Suprapubic skin (tissue), 4 donors: ENCODE measurements around the gene PLAGL1. TPM values are rescaled to one million over a fixed set of nuclear protein-coding genes. Genes with fewer than 3 reads are reported as not detected.

ENCODE experiments used
- DNase-seq, 2 donors: peaks; one replicate each; pipeline ENCODE4 v3.0.0-alpha.2; 2019; ENCODE audit warnings: low spot score in 2 of 2
- H3K27ac ChIP-seq: fragments of 200-600 bp; sonication (generic); one replicate; pipeline ENCODE4 v1.5.1; 2019
- H3K27me3 ChIP-seq: fragments of 200-600 bp; sonication (generic); one replicate; pipeline ENCODE4 v1.5.1; 2019
- H3K36me3 ChIP-seq: fragments of 200-600 bp; sonication (generic); one replicate; pipeline ENCODE4 v1.5.1; 2019
- H3K4me1 ChIP-seq: fragments of 200-600 bp; sonication (generic); one replicate; pipeline ENCODE4 v1.5.1; 2019
- H3K4me3 ChIP-seq: fragments of 200-600 bp; sonication (generic); one replicate; pipeline ENCODE4 v1.5.1; 2019; ENCODE audit warnings: mild to moderate bottlenecking
- H3K9me3 ChIP-seq: fragments of 200-600 bp; sonication (generic); one replicate; pipeline ENCODE4 v1.5.1; 2019
- CTCF ChIP-seq, 2 donors: fragments of 200-600 bp in 1 of 2; fragments of 450-650 bp in 1 of 2; sonication (generic) in 1 of 2; IDR thresholded peaks; one replicate each; pipeline ENCODE4 v1.5.1; 2016 to 2019; ENCODE audit warnings: antibody characterized with exemption in 2 of 2, mild to moderate bottlenecking in 1 of 2, moderate library complexity in 1 of 2
- EP300 ChIP-seq: sonication (generic); formaldehyde crosslinking; IDR thresholded peaks from one replicate; pipeline ENCODE4 v1.6.1; 2017; ENCODE audit warnings: antibody characterized with exemption
- POLR2A ChIP-seq, 2 donors: fragments of 450-650 bp; IDR thresholded peaks; one replicate each; pipeline ENCODE4 v1.6.1; 2017; ENCODE audit warnings: antibody characterized with exemption in 2 of 2, mild to moderate bottlenecking in 2 of 2, moderate library complexity in 2 of 2
- POLR2AphosphoS5 ChIP-seq, 3 donors: sonication (generic); formaldehyde crosslinking; IDR thresholded peaks; one replicate each; pipeline ENCODE4 v1.6.1; 2017; ENCODE audit warnings: antibody characterized with exemption in 3 of 3
- WGBS: methylation state at CpG from one replicate; pipeline ENCODE4 v1.1.5; 2018; 5-methylcytosine and 5-hydroxymethylcytosine counted together
- total RNA-seq, 4 donors: library from RNA; depleted of rRNA; stranded (reverse); fragments of >200 nt; gene quantifications; one replicate each; pipeline ENCODE4 v1.1.0, GENCODE V29; 2016

Gene PLAGL1
- total RNA-seq, 4 donors from 2014 or later, result 43.7 to 57.0 (median 51.2) TPM

- Histone ChIP-seq H3K4me1 (peaks cover 13% of the 10 kb centered on the region), H3K9me3 (no peaks in the 10 kb centered on the region), H3K27ac (no peak overlapping the region), H3K4me3 (no peak overlapping the region), H3K27me3 (no peaks in the 10 kb centered on the region), H3K36me3 (no peaks in the 10 kb centered on the region)
- no peak for DNase-seq
- no peak for TF ChIP-seq EP300
- TF ChIP-seq POLR2AphosphoS5 (IDR thresholded peaks at IDR 0.05), result no peak
- TF ChIP-seq POLR2A (IDR thresholded peaks at IDR 0.05), result no peak
- TF ChIP-seq CTCF (IDR thresholded peaks at IDR 0.05), result no peak
- 35% methylated on average over 4 of the region's 4 CpGs for WGBS
Observed at GRCh38 chr6:144033816-144034735, 26.0 kb upstream of the PLAGL1 start.

GRCh38 chr6:144029452-144029851, 21.4 kb upstream of the PLAGL1 start:
- no peak overlapping the region for H3K27ac ChIP-seq
- no peaks in the 10 kb centered on the region for H3K27me3 ChIP-seq
- WGBS, result 61% methylated on average over 3 of the region's 3 CpGs
- H3K36me3 ChIP-seq, result no peaks in the 10 kb centered on the region
- H3K9me3 ChIP-seq, result no peaks in the 10 kb centered on the region
- H3K4me1 ChIP-seq, result no peaks in the 10 kb centered on the region
- no peak for DNase-seq
- H3K4me3 ChIP-seq, result no peak overlapping the region
- TF ChIP-seq POLR2A (IDR thresholded peaks at IDR 0.05) (no peak), CTCF (IDR thresholded peaks at IDR 0.05) (no peak), EP300 (no peak), POLR2AphosphoS5 (IDR thresholded peaks at IDR 0.05) (no peak)

- no peaks in the 10 kb centered on the region for H3K9me3 ChIP-seq
- DNase-seq, result no peak
- H3K4me1 ChIP-seq, result no peaks in the 10 kb centered on the region
- H3K27me3 ChIP-seq, result no peaks in the 10 kb centered on the region
- H3K36me3 ChIP-seq, result no peaks in the 10 kb centered on the region
- H3K27ac ChIP-seq, result no peak overlapping the region
- no peak for TF ChIP-seq POLR2A (IDR thresholded peaks at IDR 0.05)
- no peak for TF ChIP-seq POLR2AphosphoS5 (IDR thresholded peaks at IDR 0.05)
- no peak overlapping the region for H3K4me3 ChIP-seq
Observed at GRCh38 chr6:144027932-144028587, 20.0 kb upstream of the PLAGL1 start.

- no peak for DNase-seq
- H3K27ac ChIP-seq, result no peak overlapping the region
- WGBS, result 90% methylated on average over 4 of the region's 4 CpGs
- no peaks in the 10 kb centered on the region for H3K36me3 ChIP-seq
- H3K9me3 ChIP-seq, result no peaks in the 10 kb centered on the region
- no peak overlapping the region for H3K4me3 ChIP-seq
- no peaks in the 10 kb centered on the region for H3K4me1 ChIP-seq
- no peaks in the 10 kb centered on the region for H3K27me3 ChIP-seq
- no peak for TF ChIP-seq POLR2AphosphoS5 (IDR thresholded peaks at IDR 0.05)
- TF ChIP-seq CTCF (IDR thresholded peaks at IDR 0.05), result no peak
- TF ChIP-seq EP300, result no peak
- TF ChIP-seq POLR2A (IDR thresholded peaks at IDR 0.05), result no peak
Observed at GRCh38 chr6:144023216-144023615, 15.2 kb upstream of the PLAGL1 start.

GRCh38 chr6:144019929-144020328, 11.9 kb upstream of the PLAGL1 start:
- DNase-seq, result no peak
- Histone ChIP-seq H3K36me3 (no peaks in the 10 kb centered on the region), H3K4me1 (no peaks in the 10 kb centered on the region), H3K4me3 (no peak overlapping the region), H3K27ac (no peak overlapping the region), H3K9me3 (no peaks in the 10 kb centered on the region), H3K27me3 (no peaks in the 10 kb centered on the region)
- 87% methylated on average over 5 of the region's 5 CpGs for WGBS
- TF ChIP-seq EP300 (no peak), POLR2AphosphoS5 (IDR thresholded peaks at IDR 0.05) (no peak), CTCF (IDR thresholded peaks at IDR 0.05) (no peak)
